Stimulated activated CD8-positive, alpha-beta memory T cell treated with anti-CD3 and anti-CD28 coated beads, Interleukin-12 subunit alpha, Interleukin-12 subunit beta, amount 100 ng/mL, for 4 hours (primary cell): ENCODE results near the gene ELFN2.
A peak's percentile ranks its signal among the peaks of the same experiment; 100 is the strongest.
"Not testable (repeated sequence)": the region's sequence is repeated elsewhere in the genome, so short reads cannot be mapped to it uniquely, and the experiment has no call there.

Experiments
- DNase-seq: peaks from one replicate; pipeline ENCODE4 v3.0.0-alpha.2; 2020; ENCODE audit warnings: low read depth

Gene ELFN2, protein sequence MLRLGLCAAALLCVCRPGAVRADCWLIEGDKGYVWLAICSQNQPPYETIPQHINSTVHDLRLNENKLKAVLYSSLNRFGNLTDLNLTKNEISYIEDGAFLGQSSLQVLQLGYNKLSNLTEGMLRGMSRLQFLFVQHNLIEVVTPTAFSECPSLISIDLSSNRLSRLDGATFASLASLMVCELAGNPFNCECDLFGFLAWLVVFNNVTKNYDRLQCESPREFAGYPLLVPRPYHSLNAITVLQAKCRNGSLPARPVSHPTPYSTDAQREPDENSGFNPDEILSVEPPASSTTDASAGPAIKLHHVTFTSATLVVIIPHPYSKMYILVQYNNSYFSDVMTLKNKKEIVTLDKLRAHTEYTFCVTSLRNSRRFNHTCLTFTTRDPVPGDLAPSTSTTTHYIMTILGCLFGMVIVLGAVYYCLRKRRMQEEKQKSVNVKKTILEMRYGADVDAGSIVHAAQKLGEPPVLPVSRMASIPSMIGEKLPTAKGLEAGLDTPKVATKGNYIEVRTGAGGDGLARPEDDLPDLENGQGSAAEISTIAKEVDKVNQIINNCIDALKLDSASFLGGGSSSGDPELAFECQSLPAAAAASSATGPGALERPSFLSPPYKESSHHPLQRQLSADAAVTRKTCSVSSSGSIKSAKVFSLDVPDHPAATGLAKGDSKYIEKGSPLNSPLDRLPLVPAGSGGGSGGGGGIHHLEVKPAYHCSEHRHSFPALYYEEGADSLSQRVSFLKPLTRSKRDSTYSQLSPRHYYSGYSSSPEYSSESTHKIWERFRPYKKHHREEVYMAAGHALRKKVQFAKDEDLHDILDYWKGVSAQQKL

DNA sequence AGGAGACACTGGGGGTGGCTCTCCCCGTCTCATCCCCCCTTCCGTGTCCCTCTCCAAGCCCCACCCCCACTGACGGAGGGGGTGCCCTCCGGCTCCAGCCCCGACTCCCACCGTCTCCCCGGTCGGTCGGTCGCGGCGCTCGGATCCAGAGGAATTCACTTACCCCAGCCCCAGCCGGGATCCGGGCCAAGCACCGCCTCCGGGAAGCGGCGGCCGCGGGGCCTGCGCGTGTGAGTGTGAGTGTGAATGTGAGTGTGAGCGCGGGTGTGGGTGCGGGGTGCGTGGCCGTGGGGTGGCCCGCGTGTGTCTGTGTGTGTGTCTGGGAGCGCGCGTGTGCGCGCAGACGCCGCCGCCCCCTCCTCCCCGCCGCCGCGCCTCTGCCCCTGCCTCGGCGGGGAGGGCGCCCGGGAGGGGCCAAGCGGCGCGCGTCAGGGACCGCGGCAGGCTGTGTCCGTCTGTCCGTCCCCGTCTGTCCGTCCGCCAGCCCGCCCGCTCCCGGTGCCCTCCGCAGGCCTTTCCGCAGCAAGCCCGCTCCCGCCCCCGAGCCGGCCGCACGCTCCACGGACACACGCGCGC, at the start of gene ELFN2:
Gene ELFN2, minus strand, starts transcription at position 345 of the 576 bp plus-strand sequence. CDS start 51,945 bp downstream, outside the sequence.
- DNase-seq, result no peak

- no peak for DNase-seq
Measured at GRCh38 chr22:37476389-37477329, 49.4 kb upstream of the ELFN2 start.

GRCh38 chr22:37474447-37475090, 47.3 kb upstream of the ELFN2 start:
- DNase-seq, result no peak

DNA sequence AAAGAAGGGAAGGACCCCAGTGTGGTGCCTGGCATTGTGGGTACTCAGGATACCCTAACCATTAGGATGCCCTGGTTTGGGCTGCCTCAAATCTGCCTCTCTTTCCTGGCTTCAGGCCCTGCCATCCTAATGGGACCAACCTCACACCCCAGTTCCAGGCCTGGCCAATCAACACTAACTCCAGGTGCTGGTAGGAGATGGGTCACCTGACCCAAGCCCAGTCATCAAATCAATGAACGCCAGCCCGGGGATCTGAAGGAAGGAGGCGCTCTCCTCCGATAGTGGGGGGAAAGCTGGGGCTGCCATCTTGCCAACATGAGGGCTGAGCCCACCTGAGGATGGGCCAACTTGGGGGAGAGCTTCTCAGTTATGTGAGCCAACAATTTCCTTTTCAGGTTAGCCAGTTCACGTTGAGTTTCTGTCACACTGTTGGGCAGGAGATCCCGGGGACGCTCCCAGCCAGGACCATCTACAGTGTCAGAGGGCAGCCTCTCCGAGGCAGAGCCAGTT, 46.2 kb upstream of the ELFN2 start:
- no peak for DNase-seq

DNA sequence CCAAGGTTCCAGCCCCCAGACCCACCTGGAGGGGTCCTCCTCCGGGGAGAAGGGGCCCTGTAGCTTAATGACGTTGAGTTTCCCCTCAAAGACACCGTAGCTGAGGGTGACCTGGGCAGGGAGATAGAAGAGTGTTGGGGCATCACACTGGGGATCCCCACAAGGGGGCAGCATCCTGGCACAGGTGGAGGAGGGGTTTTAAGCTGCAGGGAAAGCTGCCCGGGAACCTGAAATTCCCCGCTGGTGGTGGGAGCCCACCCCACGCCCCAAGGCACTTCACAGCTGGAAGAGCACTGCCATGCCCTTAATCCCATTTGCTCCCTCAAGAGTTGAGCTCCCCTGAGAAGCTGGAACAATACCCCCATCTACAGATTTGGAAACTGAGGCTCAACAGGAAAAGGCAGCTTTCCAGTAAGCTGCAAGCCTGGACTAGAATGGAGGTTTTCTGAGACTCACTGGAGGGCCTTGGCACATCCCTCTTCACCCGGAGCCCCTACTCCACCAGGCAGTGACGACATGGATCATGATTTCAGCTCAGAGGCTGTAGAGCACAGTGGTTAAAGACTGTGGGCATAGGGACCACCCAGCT, 45.2 kb upstream of the ELFN2 start:
- no peak for DNase-seq

DNA sequence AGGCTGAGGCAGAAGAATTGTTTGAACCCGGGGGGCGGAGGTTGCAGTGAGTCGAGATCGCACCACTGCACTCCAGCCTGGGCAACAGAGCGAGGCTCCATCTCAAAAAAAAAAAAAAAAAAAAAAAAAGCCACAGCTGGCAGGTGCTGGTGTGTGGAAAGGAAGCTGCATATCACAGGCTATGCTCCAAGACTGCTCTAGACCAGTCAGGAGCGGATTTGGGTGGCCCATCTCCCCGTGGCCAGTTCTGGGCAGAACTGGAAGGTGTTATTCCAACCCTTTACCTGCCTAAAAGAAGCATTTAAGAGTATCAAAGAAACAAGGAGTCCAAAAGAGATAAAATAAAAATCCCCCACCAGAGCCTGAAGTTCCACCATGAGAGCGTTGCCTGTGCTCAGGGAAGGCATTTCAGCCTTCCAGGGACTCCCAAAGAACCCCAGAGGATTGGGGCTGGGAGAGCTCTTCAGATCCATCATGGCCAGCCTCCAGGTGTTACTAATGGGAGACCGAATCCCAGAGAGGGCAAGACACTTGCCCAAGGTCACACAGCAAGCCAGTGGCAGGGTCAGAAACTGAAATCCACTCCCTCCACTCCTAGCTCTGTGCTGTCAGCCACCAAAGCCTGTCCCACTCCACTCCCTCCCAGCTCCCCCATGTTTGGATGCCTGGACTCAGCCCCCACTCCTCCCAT, 44.6 kb upstream of the ELFN2 start:
- no peak for DNase-seq

GRCh38 chr22:37470087-37470445, 42.8 kb upstream of the ELFN2 start:
- DNase-seq, result no peak

DNA sequence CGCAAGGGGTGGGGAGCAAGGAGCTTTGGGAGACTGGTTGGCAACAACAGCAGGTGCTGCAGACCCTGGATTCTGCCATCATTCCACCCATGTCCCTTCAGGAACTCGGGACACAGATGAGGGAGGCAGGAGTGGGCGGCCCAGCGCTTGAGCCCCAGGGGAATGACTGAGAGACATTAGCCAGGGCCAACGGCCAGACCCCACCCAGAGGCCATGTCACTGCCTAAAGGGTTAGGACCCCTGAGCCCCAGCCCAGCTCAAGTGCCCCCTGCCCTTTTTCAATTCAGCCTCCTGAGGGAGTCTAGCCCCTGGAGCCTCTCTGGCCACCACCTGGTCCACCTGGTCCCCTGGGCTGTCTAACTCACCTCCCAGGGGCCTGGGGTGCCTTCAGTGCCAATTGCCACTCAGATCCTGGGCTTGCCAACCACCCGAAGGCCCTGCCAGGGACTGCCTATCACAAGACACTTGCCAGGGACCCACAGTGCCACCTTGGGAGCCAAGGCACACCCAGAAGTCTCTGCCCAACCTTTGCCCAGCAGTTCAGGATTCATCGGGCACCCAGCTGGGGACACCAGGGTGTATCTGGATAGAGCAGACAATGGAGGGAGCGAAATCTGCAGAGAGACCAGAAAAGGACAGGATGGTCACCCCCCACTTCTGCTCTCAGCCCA, 42.3 kb upstream of the ELFN2 start:
- no peak for DNase-seq

GRCh38 chr22:37468201-37468695, 41.0 kb upstream of the ELFN2 start:
- DNase-seq, result not testable (repeated sequence)

GRCh38 chr22:37467391-37467955, 40.2 kb upstream of the ELFN2 start:
- no peak for DNase-seq

DNA sequence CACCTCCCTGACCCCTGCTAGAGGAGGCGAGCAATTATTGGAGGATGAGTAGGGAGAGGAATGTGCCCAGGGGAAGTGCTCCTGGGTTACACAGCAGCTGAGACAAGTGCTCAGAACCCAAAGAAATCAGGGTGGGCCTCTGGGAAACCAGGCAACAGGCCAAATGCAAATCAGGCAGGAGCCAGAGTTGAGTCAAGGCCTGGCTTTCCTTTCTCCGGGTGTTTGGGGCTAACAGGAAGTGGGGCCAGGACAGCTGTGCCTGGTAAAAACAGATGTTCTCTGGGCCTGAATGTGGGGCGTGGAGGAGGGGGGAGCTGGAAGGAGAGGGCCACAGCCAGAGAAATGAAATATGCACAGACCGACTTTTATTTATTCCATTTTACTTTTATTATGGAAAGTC, 36.9 kb upstream of the ELFN2 start:
- DNase-seq, result no peak

DNA sequence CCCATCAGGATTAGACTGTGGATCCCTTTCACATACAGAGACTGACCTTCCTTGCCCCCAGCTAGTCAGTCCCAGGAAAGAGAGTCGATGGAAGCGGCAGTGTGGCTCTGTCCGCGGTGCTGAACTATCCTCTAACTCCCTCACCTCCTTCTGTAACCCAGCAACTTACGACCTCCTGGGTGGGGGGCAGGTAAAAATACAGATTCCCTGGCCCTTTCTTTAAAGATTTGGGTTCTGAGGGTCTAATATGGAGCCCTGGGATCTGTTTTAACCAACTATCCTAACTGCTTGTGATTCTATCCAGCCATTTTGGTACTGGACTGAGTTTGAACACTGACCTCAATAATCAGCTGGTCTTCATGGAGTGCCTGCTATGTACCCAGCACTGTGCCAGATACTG, 35.7 kb upstream of the ELFN2 start:
- no peak for DNase-seq

DNA sequence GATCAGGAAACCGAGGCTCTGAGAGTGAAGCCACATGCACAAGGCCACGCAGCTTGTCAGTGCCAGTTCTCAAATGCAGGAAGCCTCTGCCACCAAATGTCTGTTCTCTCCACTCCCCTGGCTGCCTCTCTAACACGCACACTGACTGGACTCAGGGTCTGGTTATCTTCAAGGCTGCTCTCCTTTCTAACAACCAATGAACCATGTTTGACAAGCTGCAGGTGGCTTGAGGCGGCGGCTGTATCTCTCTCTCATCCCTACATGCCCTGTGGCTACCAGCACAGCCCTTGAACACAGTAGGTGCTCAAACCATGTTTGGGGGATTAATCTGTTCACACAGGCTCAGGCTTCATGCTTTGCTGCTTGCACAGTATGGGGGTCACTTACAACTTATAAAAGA, 35.2 kb upstream of the ELFN2 start:
- DNase-seq, result no peak

DNA sequence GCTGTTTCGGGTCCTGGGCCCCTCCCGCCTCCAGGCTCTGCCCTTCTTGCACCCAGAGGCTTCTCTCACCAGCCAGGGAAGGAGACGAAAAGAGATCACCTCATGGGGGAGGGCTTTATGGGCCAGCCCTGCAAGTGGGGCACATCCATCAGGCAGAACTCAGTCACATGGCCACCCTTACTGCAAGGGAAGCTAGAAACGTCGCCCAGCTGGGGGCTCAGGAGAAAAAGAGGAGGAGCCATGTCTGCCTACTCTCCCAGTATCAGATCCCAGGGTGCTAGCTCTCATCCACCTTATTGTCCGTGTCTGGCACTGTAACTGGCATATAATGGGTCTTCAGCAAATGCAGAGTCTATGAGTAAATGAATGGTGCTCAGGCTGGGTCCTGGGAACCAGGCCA, 34.7 kb upstream of the ELFN2 start:
- DNase-seq, result no peak

DNA sequence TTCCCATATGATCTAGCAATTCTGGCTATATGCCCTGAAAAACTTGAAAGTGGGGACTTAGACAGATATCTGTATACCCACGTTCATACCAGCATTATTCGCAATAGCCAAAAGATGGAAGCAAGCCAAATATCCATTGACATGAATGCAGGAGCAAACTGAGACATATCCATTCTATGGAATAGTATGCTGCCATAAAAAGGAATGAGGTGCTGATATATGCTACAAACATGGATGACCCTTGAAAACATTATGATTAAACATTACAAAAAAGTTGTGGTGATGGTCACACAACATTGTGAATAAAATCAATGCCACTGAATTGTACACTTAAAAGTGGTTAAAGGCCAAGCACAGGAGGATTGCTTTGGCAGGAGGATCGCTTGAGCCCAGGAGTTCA, 33.4 kb upstream of the ELFN2 start:
- DNase-seq, result no peak

GRCh38 chr22:37459206-37459605, 31.9 kb upstream of the ELFN2 start:
- DNase-seq, result no peak

DNA sequence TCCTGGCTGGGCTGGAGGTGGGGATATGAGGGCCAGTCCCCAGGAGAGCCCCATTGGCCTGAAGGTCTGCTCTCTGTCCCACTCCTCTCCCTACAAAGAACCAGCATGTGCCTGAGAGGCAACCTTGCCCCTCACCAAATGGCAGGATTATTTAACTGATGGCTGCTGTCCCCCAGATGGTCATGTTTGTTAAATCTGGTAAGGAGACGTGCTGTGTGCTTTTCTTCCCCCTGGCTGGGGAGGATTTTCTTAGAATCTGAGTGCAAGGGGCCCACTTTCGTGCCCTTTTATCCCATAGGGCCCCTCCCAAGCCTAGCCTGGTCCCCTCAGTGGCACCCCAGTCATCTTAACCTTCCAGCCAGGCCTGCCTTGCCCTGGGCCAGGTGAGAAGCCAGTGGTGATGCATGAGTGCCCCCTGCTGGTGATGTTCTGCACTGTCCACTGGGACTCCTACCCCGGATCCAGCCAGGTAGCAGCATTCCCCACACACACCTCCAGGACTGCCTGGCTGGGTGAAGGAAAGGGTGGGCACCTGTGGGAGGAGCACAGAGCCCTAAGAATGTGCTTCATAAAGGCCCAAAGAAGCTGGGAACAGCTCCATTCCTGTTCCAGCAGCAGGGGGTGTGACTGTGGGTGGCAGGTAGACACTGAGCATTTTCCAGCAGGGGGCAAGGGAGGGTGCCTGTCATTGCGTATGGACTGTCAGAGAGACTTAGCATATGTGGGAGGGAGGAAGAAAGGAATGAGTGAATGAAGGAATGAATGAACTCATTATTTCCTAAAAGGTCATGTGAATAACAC, 30.0 kb upstream of the ELFN2 start:
- DNase-seq, result peak; percentile 56

DNA sequence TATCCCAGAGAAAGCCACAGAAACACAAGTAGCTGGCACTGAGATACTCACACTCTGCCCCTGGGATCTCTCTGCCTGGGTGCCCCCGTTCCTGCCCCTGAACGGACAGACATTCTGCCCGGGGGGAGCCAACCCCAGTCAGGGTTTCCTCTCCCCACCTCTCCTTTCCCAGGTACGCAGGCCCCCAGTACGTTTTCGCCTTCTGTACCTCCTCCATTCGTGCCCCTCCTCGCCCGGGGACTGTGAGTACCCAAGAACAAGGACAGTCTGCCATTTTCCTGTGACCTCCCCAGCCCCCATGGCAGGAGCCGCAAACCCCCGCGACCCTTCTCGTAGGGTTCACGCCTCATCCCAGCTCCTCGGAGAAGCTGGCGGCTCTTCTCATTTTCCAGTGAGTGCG, 29.1 kb upstream of the ELFN2 start:
- no peak for DNase-seq
